GM19351 (cell line): ENCODE measurements around the gene TMEM37.

Experiments
- ATAC-seq: cut with Tn5 transposase; IDR thresholded peaks from one replicate; pipeline ENCODE4 v1.9.1; 2021; ENCODE audit warnings: mild to moderate bottlenecking, moderate library complexity; ENCODE audit not compliant: unreplicated experiment

Gene TMEM37

DNA sequence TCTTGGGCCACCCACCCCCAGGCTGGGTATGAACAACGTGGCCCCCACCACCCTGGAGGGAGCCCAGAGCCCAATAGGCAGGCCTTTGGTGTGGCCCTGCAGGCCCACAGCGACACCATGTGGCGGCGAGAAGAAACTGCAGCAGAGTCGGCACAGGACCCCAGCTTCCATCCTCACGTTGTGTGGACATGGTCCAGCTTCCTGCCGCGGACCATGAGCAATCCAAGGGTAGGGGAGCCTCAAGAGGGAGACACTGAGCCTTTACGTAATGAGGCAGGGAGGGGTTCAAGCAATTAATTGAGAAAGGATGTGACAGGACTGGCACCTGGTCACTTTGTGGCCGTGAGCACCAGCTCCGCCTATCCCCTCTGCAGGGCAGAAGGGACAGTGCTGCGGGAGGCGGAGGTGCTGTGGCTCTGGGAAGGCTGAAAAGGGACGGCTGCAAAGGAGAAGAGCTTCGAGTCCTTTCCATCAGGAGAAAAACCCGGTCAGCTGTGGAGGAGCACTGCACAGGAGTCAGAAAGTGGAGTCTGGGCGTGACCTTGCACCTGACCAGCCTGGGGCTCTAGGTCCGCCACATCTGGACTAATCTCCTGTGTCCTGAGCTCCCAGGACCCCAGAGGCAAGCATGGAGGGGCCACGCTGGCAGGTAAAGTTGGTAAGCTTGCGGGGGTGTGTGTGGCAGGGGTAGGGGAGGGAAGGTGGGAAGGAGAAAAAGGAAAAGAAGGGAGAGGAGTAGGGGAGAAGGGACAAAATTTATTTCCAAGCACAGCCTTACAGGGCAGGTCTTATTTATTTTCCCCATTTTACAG lies 44.9 kb downstream of the TMEM37 start:
- peak; percentile 76 for ATAC-seq

DNA sequence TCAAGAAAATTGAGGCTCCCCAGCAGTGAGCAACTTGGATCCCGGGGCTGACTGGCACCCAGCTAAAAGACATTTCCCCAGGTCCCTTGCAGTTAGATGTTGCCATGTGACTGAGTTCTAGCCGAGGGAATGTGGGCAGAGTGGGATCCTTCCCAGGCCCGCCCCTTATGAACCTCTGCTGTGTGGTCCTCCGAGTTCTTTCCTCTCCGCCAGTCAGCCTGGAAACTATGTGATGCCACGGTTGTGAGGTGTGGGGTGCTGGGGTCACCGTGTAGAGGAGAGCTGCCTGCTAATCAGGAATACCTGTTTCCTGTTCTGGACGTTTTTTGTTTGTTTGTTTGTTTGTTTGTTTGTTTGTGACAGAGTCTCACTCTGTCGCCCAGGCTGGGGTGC lies 45.5 kb downstream of the TMEM37 start:
- no peak for ATAC-seq

DNA sequence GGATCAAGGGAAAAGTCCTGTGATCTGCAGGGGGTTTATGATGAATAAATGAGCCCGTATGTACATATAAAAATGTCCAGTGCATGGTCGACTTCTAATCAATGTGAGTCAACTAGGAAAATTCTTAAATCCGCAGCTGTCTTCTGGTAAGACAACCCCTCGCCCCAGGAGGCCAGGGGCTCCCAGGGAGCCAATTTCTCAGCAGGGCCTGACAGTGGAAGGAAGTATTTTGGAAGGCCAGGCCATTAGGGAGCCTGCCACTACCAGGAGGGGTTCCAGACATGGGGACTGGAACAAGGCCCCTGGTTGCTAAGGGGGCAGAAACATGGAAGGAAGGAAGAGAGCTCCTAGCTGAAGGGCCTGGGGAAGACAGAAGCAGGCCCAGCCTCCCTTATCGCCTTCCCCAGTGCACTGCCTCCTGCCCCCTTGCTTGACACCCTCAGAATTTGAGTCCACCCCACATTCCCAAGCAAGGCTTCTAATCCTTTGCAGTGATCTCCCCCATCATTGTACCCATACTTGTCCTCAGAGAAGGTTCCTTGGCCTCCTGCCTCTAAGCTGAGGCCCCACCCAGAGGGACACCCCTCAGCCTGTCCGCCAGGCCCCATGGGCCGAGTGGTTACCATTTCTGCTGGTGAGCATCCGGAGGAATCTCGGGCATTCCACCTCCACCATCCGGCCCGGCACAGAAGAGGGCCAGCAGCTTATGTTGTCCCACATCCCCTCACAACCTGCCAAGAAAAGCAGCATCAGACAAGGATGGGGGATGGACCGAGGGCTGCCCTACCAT lies 46.7 kb downstream of the TMEM37 start:
- ATAC-seq = no peak

DNA sequence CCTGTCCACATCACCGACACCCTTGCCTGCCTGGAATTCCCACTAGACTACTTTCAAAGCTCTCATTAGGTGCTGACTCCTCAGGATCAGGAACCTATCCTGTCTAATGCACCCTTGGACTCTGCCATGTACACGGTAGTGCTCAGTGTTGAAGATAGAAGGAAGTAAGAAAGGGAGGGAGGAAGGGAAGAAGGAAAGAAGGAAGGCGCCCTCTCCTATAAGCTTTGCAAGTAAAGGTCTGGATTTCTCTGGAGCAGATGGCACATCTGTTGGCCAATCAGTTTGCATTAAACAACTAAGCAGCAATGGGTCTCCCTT lies 47.3 kb downstream of the TMEM37 start:
- no peak for ATAC-seq

DNA sequence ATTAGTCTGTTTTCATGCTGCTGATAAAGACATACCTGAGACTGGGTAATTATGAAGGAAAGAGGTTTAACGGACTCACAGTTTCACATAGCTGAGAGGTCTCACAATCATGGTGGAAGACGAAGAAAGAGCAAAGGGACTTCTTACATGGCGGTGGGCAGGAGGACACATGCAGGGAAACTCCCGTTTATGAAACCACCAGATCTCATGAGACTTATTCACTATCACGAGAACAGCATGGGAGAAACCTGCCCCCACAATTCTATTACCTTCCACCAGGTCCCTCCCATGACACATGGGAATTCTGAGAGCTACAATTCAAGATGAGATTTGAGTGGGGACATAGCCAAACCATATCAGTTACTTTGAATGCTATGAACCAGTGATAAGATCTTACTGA lies 48.5 kb downstream of the TMEM37 start:
- ATAC-seq = no peak

DNA sequence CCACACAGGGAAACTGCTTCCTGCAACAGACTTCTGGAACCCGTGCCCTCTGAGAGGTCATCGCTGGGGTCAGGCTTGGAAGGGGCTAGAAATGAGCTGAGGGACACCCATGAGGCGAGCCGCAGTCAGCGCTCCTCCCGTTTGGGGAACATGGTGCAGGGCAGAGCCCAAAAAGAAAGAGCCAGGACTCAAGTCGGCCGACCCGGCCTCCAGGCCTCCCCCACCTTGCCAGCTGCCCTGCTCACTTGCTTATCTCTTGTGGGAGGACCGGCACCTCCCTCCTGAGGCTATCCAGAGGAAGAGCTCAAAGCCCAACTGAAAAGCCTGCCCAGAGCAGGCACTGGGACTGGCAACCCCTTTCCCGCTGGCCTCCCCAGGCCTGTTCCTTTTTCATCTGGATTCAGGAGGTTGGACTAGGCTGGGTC lies 49.1 kb downstream of the TMEM37 start:
- ATAC-seq = no peak

DNA sequence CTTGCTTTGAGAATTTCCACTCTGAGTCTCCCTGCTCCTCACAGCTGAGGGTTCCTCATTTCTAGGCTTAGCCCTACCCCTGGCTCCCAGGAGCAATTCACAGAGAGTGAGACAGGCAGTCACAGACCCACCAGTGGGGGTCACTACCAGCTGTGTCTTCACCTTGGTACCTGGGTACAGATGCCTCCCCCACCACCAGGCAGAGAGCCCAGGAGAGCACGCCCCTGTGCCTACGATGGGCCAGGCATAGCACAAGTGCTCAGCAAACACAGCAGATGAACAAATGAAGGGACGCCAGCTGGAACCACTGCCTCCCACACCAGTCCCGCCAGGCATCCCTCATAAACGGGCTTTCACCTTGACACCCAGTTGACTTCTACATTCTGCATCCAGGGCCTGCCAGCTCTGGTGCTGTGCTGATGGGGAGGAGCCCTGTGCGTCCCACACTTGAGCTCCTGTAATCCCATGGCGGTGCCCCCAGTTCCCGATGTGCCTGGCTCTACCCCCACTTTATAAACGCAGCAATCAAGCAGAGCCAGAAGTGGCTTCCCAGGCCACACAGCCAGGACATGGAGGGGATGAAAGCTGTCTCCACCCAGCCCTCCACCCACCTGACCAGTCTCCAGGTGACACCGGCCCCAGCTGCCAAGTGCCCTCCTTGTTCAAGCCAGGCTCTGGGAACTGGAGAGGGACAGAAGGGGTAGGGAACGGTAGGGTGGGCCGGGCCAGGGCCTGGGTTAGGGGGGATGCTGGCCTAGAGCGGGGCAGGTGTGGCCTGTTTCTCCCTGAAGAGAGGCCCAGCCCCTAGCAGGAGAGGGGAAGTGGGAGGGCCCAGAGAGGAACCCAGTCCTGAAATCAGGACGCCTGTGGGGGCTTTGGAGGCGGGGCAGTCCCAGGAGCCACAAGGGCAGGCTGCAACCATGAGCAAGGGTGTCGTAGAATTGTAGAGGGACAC lies 50.1 kb downstream of the TMEM37 start:
- no peak for ATAC-seq

DNA sequence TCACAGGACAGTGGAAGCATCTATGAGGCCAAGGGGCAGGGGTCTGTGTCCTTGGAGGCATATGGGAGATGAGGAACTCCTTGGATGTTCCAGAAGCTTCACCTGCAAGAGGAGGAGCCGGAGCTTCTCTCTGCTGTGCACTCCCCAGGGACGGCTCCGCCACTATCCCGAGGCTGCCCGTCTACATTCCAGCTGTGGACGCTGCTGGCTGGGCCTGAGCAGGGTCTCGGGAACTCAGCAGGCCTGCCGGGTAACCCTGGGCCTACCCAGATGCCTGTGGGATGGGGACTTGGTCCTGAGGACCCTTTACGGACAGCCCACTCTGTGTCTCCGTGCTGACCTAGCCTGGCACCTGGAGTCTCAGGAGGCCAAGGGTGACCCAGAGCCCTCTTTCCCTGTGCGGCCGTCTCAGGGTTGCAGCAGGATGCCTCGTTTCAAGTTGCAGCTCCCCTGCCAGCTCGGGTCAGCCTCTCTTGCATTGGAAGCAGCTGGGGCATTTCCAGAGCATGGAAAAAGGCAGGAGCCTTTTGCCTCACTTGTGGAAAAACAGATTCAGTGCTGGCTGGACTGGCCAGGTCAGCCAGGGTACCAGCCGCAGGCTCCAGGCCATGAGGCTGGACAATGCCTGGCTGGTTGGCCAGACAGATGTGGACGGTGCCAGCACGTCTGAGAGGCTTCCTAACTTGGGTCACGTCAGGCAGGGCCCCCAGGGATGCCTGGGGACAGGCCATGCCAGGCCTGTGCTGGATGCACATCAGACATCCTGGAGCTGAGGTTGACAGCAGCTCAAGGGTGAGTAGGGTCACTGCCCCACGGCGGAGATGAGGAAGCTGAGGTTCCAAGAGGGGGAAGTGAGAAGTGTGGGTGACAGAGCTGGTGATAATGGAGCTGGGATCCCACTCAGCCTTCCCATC lies 51.1 kb downstream of the TMEM37 start:
- no peak for ATAC-seq

DNA sequence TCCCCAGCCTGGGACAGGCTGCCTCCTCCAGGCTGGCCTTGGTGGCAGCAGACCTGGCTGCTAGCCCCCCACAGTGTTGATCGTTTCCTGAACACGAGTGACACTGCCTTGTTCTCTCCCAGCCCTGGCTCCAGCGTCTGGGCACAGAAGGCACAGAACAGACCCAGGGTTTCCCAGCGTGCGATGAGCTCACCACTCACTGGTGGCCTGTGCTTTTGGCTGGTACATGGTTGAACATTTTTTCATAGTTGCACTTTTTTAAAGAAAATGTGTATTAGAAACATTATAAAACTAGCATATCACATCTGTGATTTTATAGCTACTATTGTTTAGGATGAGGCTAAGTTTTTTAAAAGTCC lies 51.7 kb downstream of the TMEM37 start:
- ATAC-seq = no peak

DNA sequence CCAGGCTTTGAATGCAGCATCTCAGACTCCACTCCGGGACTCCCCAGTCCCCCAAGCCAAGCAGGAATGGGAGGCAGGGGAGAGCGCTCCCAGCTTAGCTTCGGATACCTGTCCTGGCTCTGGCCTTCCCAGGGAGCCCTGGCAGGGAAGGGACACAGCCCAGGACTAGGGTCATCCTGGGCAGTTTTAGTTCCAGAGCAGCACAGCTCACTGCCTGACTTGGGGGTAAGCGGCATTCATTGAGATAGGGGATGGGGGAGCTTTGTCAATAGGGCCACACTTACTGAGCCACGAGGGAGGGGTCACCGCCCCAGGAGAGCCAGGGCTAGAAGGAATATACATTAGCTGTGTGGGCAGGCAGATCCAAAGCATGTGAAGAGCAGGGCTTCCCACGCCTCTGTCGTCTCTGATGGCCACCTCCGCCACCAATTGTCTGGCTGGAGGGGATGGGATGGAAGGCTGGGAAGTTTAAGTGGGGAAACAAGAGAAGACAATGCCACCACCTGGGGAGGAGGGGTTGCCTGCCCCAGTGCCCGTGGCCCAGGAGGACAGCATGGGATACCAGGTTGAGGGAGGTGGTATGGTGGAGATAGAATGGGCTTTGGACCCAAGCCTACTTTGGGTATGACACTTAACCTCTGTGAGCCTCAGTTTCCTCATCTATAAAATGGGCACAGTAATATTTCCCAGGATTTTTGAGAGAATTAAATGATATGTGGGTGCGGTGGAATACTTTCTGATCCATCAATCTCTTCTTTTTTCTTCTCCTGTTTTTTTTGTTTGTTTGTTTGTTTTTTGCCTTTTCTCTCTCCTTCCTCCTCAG lies 52.5 kb downstream of the TMEM37 start:
- no peak for ATAC-seq

DNA sequence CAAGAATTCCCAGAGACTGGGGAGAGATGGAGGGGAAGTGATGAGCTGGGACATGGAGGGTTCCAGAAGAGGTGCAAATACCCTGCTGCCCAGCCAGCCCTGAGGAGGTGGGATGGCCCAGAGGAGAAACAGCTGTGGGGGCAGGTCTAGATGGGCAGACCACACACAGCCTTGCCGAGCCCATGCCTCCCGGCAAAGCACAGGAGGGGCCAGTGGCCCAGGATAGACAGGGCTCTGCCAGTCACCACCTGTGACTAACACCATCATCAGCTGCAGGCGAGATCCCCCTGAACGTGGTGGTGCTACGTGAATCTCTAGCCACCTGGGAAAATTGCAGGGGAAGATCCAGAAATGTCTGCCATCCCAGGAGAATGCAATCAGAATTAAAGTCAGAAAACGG lies 53.2 kb downstream of the TMEM37 start:
- no peak for ATAC-seq

DNA sequence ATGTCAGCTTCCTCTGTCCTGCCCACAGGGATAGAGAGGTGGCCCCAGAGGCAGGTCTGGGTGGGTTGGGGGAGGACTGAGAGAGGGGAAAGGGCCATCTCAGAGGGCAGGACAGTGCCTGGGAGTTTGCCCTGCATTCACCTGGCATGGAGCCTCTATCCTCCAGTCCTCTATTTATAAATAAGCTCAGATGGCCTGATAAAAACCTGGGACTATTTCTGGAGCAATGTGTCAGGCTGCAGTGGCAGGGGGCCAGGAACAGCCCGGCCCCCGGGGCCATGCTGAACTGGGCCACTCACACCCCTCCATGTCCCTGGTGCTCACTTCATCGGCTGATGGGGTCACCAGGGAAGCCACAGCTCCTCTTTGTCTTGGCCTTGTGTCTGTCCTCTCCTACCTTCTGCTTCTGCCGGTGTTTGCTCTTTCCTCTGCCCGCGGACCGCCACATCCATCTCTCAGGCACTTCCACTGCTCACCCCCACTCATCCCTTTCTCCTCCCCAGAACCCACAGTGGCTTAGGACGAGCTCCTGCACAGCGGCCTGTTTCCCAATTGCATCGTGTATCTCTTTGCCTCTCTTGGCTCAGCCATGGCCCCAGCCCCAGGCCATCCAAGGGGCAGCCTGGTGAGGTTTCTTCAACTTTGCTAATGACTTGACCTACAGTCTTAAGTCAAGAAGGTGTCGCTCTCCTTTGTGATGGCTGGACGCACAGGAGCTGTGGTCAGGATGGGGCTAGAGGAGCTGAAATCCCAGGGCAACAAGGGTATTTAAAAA lies 53.9 kb downstream of the TMEM37 start:
- ATAC-seq = no peak

DNA sequence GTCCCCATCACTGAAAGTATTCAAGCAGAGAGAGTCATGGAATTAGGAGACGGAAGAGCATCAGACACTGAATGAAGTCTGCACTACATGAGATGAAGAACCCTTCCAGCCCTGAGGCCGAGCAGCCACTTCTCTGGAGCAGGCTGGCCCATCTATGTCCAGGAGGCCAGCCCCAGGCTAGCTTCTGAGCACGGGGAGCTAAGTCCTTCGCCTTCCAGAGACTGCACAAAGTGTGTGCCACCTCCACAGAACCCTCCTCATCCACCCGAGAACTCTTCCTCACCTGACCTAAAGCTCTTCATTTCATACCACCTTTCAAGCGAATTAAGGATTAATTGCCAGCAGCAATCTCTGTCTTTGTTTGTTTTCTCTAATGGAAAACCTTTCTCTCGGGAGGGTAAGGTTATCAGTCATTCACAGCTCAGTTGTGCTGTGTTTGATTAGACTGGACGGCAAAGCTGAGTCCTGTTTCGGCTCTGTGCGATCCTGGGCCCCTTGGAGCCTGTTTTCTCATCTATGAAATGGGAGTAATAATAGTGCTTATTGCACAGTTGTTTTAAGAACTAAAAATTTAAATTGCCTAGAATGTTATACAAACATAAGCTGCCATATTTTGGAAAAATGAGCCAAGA lies 54.7 kb downstream of the TMEM37 start:
- no peak for ATAC-seq

DNA sequence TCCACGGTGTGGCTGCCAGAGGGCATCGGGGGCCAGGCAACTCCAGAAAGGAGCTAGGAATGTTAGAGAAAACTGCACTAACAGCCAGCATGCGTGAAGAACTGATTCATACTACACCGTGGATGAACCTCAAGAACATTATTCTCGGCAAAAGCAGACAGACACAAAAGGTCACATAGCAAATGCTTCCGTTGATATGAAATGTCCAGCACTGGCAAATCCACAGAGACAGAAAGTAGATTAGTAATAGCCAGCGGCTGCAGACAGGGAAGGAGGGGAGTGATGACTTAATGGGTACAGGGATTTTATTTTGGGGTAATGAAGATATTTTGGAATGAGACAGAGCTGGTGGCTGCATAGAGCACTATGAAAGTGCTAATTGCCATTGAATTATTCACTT lies 55.2 kb downstream of the TMEM37 start:
- no peak for ATAC-seq

DNA sequence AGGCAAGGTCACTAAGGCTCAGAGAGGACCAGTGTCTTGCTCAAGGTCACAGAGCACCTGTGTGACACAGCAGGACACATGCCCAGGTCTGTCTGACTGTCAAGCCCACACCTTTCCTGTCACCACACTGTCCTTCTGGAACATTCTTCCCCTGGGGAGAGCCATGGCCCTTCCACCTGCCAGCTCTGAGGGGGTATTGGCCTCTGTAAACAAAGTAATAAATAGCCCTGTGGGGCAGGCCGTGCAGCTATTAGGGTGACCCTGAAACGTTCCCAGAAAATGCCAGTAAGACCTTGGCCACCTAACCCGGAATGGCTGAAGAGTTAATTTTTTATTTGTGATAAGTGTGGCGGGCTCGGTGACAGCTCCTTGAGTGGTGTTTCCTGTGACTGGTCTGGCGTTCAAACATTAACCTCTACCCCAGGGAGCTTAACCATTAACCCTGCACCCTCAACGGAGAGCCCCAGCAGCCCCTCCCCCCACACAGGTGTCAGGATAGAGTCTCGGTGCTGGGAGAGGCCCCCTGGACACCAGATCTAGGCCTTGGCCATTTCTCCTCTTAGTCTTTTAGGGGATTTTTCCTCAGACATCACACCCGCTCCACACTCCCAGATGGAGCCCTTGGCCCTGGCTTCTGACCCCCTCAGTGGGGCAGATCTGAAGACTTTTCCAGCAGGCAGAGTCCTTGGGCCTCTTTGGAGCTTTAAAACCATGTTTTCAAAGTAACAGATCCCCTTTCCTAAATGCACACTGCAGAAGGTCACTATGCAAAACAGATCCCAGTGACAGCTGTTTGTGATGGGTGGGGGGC lies 56.0 kb downstream of the TMEM37 start:
- ATAC-seq = peak; percentile 59
